Mesenchymal stem cell (in vitro differentiated cells and primary cell): ENCODE results near the gene MYOM1.

Experiments used
- DNase-seq: peaks from one replicate; pipeline ENCODE4 v3.0.0-alpha.2; 2013
- H2AFZ ChIP-seq: one replicate; pipeline ENCODE4 v1.6.1; 2013; ENCODE audit warnings: low read depth, mild to moderate bottlenecking, control low read depth, inconsistent platforms, low read length, moderate library complexity
- H2AK5ac ChIP-seq: 2 replicates; pipeline ENCODE4 v1.6.1; 2013; ENCODE audit warnings: low read length, moderate library complexity, mild to moderate bottlenecking, inconsistent platforms; ENCODE audit not compliant: severe bottlenecking
- H2BK120ac ChIP-seq: one replicate; pipeline ENCODE4 v1.6.1; 2013; ENCODE audit warnings: low read depth, mild to moderate bottlenecking, inconsistent platforms, low read length, moderate library complexity
- H2BK12ac ChIP-seq, 2 experiments: one replicate each; pipeline ENCODE4 v1.6.1; 2013; ENCODE audit warnings: inconsistent platforms in 2 of 2, low read length in 2 of 2, mild to moderate bottlenecking in 2 of 2, moderate library complexity in 2 of 2, control low read depth in 1 of 2
- H2BK15ac ChIP-seq: one replicate; pipeline ENCODE4 v1.6.1; 2013; ENCODE audit warnings: mild to moderate bottlenecking, low read depth, inconsistent platforms; ENCODE audit not compliant: poor library complexity, severe bottlenecking
- H2BK5ac ChIP-seq: 2 replicates; pipeline ENCODE4 v1.6.1; 2013; ENCODE audit warnings: low read depth, mild to moderate bottlenecking, low read length, control low read depth, inconsistent platforms; ENCODE audit not compliant: poor library complexity, severe bottlenecking
- H3K14ac ChIP-seq, 2 experiments: one replicate each; pipeline ENCODE4 v1.6.1; 2013; ENCODE audit warnings: inconsistent platforms in 2 of 2, low read length in 2 of 2, control low read depth in 1 of 2, mild to moderate bottlenecking in 1 of 2, moderate library complexity in 1 of 2
- H3K18ac ChIP-seq, 2 experiments: one replicate each; pipeline ENCODE4 v1.6.1; 2013; ENCODE audit warnings: inconsistent platforms in 2 of 2, low read length in 2 of 2, control low read depth in 1 of 2, low read depth in 1 of 2, mild to moderate bottlenecking in 1 of 2
- H3K23ac ChIP-seq, 2 experiments: one replicate each; pipeline ENCODE4 v1.6.1; 2013; ENCODE audit warnings: inconsistent platforms in 2 of 2, low read length in 2 of 2, mild to moderate bottlenecking in 2 of 2, moderate library complexity in 2 of 2, control low read depth in 1 of 2
- H3K27ac ChIP-seq: 2 replicates; pipeline ENCODE4 v1.5.1; 2013; ENCODE audit warnings: mild to moderate bottlenecking, moderate library complexity, low read length, control low read depth, inconsistent platforms; ENCODE audit not compliant: poor library complexity, severe bottlenecking
- H3K27me3 ChIP-seq, 2 experiments: 2 replicates each; pipeline versions ENCODE4 v1.6.1 to v1.7.0; 2013; ENCODE audit warnings: low read length in 2 of 2, mild to moderate bottlenecking in 2 of 2, moderate library complexity in 2 of 2, control low read depth in 1 of 2, inconsistent platforms in 1 of 2; ENCODE audit not compliant: control insufficient read depth in 1 of 2, insufficient read depth in 1 of 2
- H3K36me3 ChIP-seq, 2 experiments: 2 replicates each; pipeline versions ENCODE4 v1.6.1 to v1.7.0; 2013; ENCODE audit warnings: low read length in 2 of 2, control low read depth in 1 of 2, inconsistent platforms in 1 of 2, low read depth in 1 of 2, mild to moderate bottlenecking in 1 of 2; ENCODE audit not compliant: insufficient read depth in 2 of 2, control insufficient read depth in 1 of 2
- H3K4ac ChIP-seq, 2 experiments: one replicate each; pipeline ENCODE4 v1.6.1; 2013; ENCODE audit warnings: inconsistent platforms in 2 of 2, low read length in 2 of 2, mild to moderate bottlenecking in 2 of 2, moderate library complexity in 2 of 2, control low read depth in 1 of 2, low read depth in 1 of 2
- H3K4me1 ChIP-seq: 2 replicates; pipeline ENCODE4 v1.6.1; 2013; ENCODE audit warnings: low read depth, low read length, control low read depth; ENCODE audit not compliant: control insufficient read depth, insufficient read depth
- H3K4me2 ChIP-seq: 2 replicates; pipeline ENCODE4 v1.6.1; 2013; ENCODE audit warnings: low read length, mild to moderate bottlenecking, inconsistent platforms; ENCODE audit not compliant: poor library complexity, severe bottlenecking
- H3K4me3 ChIP-seq, 2 experiments: 2 replicates each; pipeline versions ENCODE4 v1.5.1 to v1.7.0; 2013; ENCODE audit warnings: low read length in 2 of 2, mild to moderate bottlenecking in 2 of 2, control low read depth in 1 of 2, low read depth in 1 of 2; ENCODE audit not compliant: insufficient read depth in 1 of 2
- H3K79me1 ChIP-seq: replicated peaks from 2 replicates; pipeline ENCODE4 v1.6.1; 2013; ENCODE audit warnings: mild to moderate bottlenecking, control low read depth, low read length, inconsistent platforms; ENCODE audit not compliant: poor library complexity, severe bottlenecking
- H3K9ac ChIP-seq: 2 replicates; pipeline ENCODE4 v1.7.0; 2013; ENCODE audit warnings: mild to moderate bottlenecking, low read length, moderate library complexity
- H3K9me3 ChIP-seq: 2 replicates; pipeline ENCODE4 v1.7.0; 2013; ENCODE audit warnings: mild to moderate bottlenecking, low read length; ENCODE audit not compliant: control insufficient read depth
- H4K8ac ChIP-seq: one replicate; pipeline ENCODE4 v1.6.1; 2013; ENCODE audit warnings: inconsistent platforms, mild to moderate bottlenecking, low read length, moderate library complexity
- H4K91ac ChIP-seq: one replicate; pipeline ENCODE4 v1.6.1; 2013; ENCODE audit warnings: mild to moderate bottlenecking, low read length, inconsistent platforms
- WGBS: methylation state at CpG from one replicate; pipeline ENCODE4 v1.1.7; 2013; ENCODE audit warnings: mixed read lengths; 5-methylcytosine and 5-hydroxymethylcytosine counted together

The MYOM1 gene

DNA sequence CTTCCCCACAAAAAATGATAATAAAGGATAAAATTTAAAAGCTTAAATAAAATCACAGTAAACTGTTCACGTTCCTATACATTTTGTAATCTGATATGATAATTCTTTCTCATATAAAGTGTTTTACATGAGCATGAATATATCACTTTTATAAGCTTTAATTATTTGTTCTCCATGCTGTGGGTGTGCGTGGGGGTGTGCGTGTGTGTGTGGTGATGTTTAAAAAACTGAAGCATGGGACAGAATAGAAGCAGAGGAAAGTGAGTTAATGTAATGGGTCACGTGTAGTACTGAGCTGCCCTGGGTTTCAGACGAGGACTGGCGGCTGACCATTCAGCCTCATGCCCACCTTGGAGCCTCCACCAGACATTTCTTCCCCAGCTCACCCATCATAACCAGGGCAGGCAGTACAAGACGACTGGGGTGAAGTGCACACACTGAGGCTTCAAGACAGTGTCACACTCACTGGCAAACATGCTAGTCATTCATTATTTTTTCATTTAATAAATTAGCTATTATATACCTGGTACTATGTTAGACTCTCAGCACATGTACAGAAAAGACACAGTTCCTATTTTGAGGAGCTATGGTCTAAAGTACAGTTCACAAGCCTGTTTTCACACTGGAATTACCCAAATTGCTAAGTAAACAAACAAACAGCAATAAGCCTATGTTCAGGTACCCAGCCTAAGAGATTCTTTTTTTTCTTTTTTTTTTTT, 109.6 kb downstream of the MYOM1 start:
- Histone ChIP-seq H4K91ac (no peak overlapping the region), H2AFZ (no peak overlapping the region), H3K27ac (no peak overlapping the region), H2BK120ac (no peak overlapping the region), H3K4ac (no peak overlapping the region), H3K4me2 (no peak overlapping the region), H4K8ac (no peak overlapping the region), H3K4me3 (no peak overlapping the region), H3K27me3 (no peaks in the 10 kb centered on the region), H3K18ac (no peak overlapping the region), H2BK5ac (no peak overlapping the region), H2AK5ac (no peak overlapping the region), H3K9ac (no peak overlapping the region), H2BK15ac (no peak overlapping the region), H3K4me1 (no peaks in the 10 kb centered on the region), H3K79me1 (no peaks in the 10 kb centered on the region), H3K23ac (no peak overlapping the region), H2BK12ac (no peak overlapping the region), H3K36me3 (no peaks in the 10 kb centered on the region), H3K14ac (peak overlapping the region in 1 of 2 experiments; percentile 41), H3K9me3 (no peaks in the 10 kb centered on the region)
- DNase-seq = no peak
- 90% methylated on average over 6 of the region's 7 CpGs for WGBS

- no peaks in the 10 kb centered on the region for H3K79me1 ChIP-seq
- H2BK15ac ChIP-seq = no peak overlapping the region
- H3K4me2 ChIP-seq = no peak overlapping the region
- no peak overlapping the region for H3K14ac ChIP-seq
- no peak overlapping the region for H3K4me3 ChIP-seq
- no peaks in the 10 kb centered on the region for H3K36me3 ChIP-seq
- no peak for DNase-seq
- no peak overlapping the region for H3K27ac ChIP-seq
- no peaks in the 10 kb centered on the region for H3K9me3 ChIP-seq
- H3K23ac ChIP-seq = no peak overlapping the region
- no peak overlapping the region for H2BK12ac ChIP-seq
- no peak overlapping the region for H2AFZ ChIP-seq
- no peak overlapping the region for H3K4ac ChIP-seq
- H2AK5ac ChIP-seq = no peak overlapping the region
- H3K18ac ChIP-seq = no peak overlapping the region
- H2BK120ac ChIP-seq = no peak overlapping the region
- no peaks in the 10 kb centered on the region for H3K27me3 ChIP-seq
- H4K91ac ChIP-seq = no peak overlapping the region
- no peak overlapping the region for H2BK5ac ChIP-seq
- no peaks in the 10 kb centered on the region for H3K4me1 ChIP-seq
- H4K8ac ChIP-seq = no peak overlapping the region
- H3K9ac ChIP-seq = no peak overlapping the region
Observed at GRCh38 chr18:3107740-3108151, 112.0 kb downstream of the MYOM1 start.

DNA sequence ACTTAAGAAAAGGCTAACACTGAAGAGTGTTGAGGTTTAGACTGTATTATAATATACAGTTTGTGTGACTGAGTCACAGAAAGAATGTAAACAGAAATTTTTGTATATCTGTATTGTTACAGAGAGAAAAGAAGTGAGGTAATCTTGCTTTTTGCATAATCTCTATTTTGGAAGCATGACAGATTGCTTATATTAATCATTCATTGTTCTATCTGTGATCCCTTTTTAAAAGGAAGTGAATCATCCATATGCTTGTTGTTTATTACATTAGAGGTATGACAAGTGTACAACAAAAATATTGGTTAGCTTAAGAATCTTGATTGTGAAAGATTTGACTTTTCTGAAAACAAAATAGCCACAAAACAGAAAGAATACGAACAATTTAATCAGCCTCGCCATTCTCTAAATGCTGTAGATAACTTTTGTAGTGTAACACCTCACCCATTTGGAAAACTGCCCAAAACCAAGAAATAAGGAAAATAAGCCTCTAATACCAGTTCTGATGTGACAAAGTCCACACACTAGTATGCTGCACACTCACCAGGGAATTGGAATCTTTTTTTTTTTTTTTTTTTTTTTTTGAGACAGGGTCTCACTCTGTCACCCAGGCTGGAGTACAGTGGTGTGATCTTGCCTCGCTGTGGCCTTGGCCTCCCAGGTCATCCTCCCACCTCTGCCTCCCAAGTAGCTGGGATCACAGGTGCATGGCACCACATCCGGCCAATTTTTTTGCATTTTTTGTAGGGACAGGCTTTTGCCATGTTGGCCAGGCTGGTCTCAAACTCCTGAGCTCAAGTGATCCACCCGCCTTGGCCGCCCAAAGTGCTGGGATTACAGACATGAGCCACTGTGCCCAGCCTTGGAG, 115.3 kb downstream of the MYOM1 start:
- Histone ChIP-seq H3K79me1 (no peaks in the 10 kb centered on the region), H4K8ac (no peak overlapping the region)
- 67% methylated on average over 6 of the region's 6 CpGs for WGBS

GRCh38 chr18:3103576-3103975, 116.2 kb downstream of the MYOM1 start:
- H3K4me3 ChIP-seq = no peak overlapping the region
- no peak overlapping the region for H3K4me2 ChIP-seq
- no peak overlapping the region for H3K27ac ChIP-seq
- H4K91ac ChIP-seq = no peak overlapping the region
- no peaks in the 10 kb centered on the region for H3K79me1 ChIP-seq
- H2BK12ac ChIP-seq = no peak overlapping the region
- DNase-seq = no peak
- no peak overlapping the region for H4K8ac ChIP-seq
- H3K4ac ChIP-seq = no peak overlapping the region
- H3K36me3 ChIP-seq = no peaks in the 10 kb centered on the region
- peaks cover 3% of the 10 kb centered on the region for H3K4me1 ChIP-seq
- no peaks in the 10 kb centered on the region for H3K9me3 ChIP-seq
- H3K14ac ChIP-seq = no peak overlapping the region
- no peak overlapping the region for H3K18ac ChIP-seq
- H2AFZ ChIP-seq = no peak overlapping the region
- peak overlapping the region; percentile 25 for H3K9ac ChIP-seq
- no peak overlapping the region for H2BK5ac ChIP-seq
- H3K27me3 ChIP-seq = no peaks in the 10 kb centered on the region
- 79% methylated on average over 2 of the region's 2 CpGs for WGBS
- H3K23ac ChIP-seq = no peak overlapping the region
- no peak overlapping the region for H2AK5ac ChIP-seq
- no peak overlapping the region for H2BK120ac ChIP-seq
- H2BK15ac ChIP-seq = no peak overlapping the region

More for the DNA sequence above, 115.3 kb downstream of the MYOM1 start:
- H3K9ac ChIP-seq = peak overlapping the region; percentile 25
- no peak overlapping the region for H3K4me2 ChIP-seq
- no peak overlapping the region for H3K23ac ChIP-seq
- H3K9me3 ChIP-seq = no peaks in the 10 kb centered on the region
- peaks cover 3% of the 10 kb centered on the region for H3K4me1 ChIP-seq
- no peaks in the 10 kb centered on the region for H3K27me3 ChIP-seq
- DNase-seq = peak; percentile 59
- H3K14ac ChIP-seq = no peak overlapping the region
- H2BK12ac ChIP-seq = no peak overlapping the region
- H2AFZ ChIP-seq = no peak overlapping the region
- no peak overlapping the region for H3K4ac ChIP-seq
- no peak overlapping the region for H2BK5ac ChIP-seq
- no peak overlapping the region for H2AK5ac ChIP-seq
- H3K36me3 ChIP-seq = no peaks in the 10 kb centered on the region
- H4K91ac ChIP-seq = no peak overlapping the region
- no peak overlapping the region for H3K4me3 ChIP-seq
- no peak overlapping the region for H2BK15ac ChIP-seq
- H3K18ac ChIP-seq = no peak overlapping the region
- no peak overlapping the region for H3K27ac ChIP-seq
- H2BK120ac ChIP-seq = no peak overlapping the region
